Activated naive CD8-positive, alpha-beta T cell treated with anti-CD3 and anti-CD28 coated beads, Interleukin-2, amount 50 U/mL, for 24 hours (primary cell): Measurements from ENCODE around the gene CD2.

Experiments
- ATAC-seq: fragments of 150-1000 bp; cut with Tn5 transposase; one replicate; pipeline ENCODE4 v1.10.0; 2021
- DNase-seq: peaks from one replicate; pipeline ENCODE4 v3.0.0; 2021
- H3K27ac Mint-ChIP-seq: one replicate; pipeline ENCODE4 v1.8.0; 2021; ENCODE audit warnings: mild to moderate bottlenecking, mixed read lengths
- H3K27me3 Mint-ChIP-seq: one replicate; pipeline ENCODE4 v1.8.0; 2021; ENCODE audit warnings: mixed read lengths
- H3K36me3 Mint-ChIP-seq: one replicate; pipeline ENCODE4 v1.8.0; 2021; ENCODE audit warnings: low read depth, mixed read lengths
- H3K4me1 Mint-ChIP-seq: one replicate; pipeline ENCODE4 v1.8.0; 2021; ENCODE audit warnings: mixed read lengths
- H3K4me3 Mint-ChIP-seq: one replicate; pipeline ENCODE4 v1.8.0; 2021; ENCODE audit warnings: mild to moderate bottlenecking, moderate library complexity, mixed read lengths
- H3K9me3 Mint-ChIP-seq: one replicate; pipeline ENCODE4 v1.8.0; 2021; ENCODE audit warnings: mixed read lengths

The CD2 gene

GRCh38 chr1:116721451-116722007 lies 32.7 kb upstream of the CD2 start:
- no peaks in the 10 kb centered on the region for H3K9me3 Mint-ChIP-seq
- DNase-seq (no peak), ATAC-seq (no peak)
- no peak overlapping the region for H3K27ac Mint-ChIP-seq
- no peak overlapping the region for H3K4me3 Mint-ChIP-seq
- H3K4me1 Mint-ChIP-seq: peaks cover 12% of the 10 kb centered on the region
- H3K36me3 Mint-ChIP-seq: no peaks in the 10 kb centered on the region
- peaks cover 1% of the 10 kb centered on the region for H3K27me3 Mint-ChIP-seq

DNA sequence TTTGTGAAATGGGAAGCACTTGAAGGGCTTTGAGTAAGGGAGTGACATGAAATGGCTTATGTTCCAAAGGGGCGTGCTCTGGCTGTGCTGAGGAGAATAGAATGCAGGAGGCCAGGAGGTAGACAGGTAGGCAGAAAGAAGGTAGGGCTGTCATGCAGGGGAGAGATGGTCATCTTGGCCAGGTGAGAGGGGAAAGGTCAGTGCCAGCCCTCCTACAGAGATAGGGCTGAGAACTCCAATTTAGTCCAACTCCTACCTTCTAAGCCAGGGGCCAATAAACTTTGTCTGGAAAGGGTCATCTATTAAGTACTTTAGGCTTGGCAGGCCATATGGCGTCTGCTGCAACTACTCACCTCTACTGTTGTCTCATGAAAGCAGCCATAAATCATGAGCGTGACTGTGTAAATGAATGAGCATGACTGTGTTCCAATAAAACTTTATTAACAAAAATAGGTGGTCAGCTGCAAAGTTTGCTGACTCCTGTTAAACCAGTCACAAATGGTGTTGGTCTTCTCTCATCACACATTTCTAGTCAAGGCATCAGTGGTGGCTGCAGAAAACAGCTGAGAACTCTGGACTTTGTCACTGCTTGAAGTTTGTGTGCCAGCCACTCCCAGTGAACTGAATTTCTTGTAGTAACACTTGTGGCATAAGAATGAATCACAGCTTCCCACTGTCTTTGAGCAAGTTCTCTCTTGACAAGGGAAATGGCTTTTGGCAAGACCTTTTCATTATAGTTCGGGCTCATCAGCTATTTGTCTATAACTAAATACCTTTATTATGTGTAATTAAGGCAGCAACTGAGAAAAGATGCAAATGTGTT lies 32.0 kb upstream of the CD2 start:
- Mint-ChIP-seq H3K36me3 (no peaks in the 10 kb centered on the region), H3K9me3 (no peaks in the 10 kb centered on the region)
- ATAC-seq: no peak

GRCh38 chr1:116724765-116725375 lies 29.4 kb upstream of the CD2 start:
- Mint-ChIP-seq H3K36me3 (peaks cover 3% of the 10 kb centered on the region), H3K4me1 (peaks cover 35% of the 10 kb centered on the region), H3K9me3 (peaks cover 3% of the 10 kb centered on the region), H3K27ac (no peak overlapping the region), H3K27me3 (no peaks in the 10 kb centered on the region), H3K4me3 (no peak overlapping the region)
- ATAC-seq (peak; percentile 62), DNase-seq (peak; percentile 85)

More for the DNA sequence above, 32.0 kb upstream of the CD2 start:
- H3K27ac Mint-ChIP-seq: no peak overlapping the region
- peaks cover 1% of the 10 kb centered on the region for H3K27me3 Mint-ChIP-seq
- DNase-seq: no peak
- H3K4me3 Mint-ChIP-seq: no peak overlapping the region
- peaks cover 19% of the 10 kb centered on the region for H3K4me1 Mint-ChIP-seq

- Mint-ChIP-seq H3K27me3 (no peaks in the 10 kb centered on the region), H3K4me3 (no peak overlapping the region), H3K27ac (no peak overlapping the region), H3K36me3 (peaks cover 3% of the 10 kb centered on the region), H3K9me3 (peaks cover 3% of the 10 kb centered on the region), H3K4me1 (peaks cover 35% of the 10 kb centered on the region)
- DNase-seq: no peak
- no peak for ATAC-seq
These were observed 28.4 kb upstream of the CD2 start for GRCh38 chr1:116725798-116726197.

DNA sequence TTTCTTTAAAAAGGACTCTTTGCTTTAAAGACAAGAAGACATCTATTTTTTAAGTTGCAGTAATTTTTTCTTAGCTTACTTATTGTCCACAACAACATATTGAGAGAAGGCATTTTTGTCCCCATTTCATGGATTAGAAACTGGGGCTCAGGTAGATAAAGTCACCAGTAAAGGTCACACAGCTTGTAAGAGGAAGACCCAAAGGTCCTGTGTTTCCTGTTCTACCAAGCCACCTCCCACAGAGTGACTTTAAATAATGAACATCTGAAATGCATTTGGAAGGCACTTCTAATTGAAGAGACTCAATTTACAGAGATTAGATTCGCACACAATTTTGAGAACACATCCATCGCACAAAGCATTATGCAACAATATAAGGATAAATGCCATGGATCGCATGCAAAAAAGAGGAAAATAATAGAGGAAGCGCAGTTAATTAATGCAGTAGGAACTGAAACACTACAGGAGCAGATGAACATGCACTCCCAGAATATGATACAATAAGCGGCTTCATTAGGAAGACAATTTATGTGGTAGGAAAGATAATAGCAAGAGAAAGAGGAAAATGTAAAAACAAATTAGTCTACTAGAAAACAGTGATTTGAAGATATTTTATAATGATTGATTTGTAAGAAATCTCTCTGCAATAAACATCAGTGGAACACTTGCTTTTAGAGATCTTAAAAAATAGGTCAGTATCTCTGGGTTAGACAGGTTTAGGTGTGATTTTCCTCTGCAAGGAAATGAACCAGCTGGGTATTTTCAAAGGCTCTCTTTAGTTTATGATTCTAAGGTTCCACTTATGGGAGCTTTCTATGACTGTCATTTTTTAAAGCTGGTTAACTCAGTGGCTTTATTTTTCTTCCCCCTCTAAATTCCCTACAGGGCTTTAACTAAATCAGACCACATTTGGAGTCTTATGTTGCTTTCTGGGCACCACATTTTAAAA lies 27.1 kb upstream of the CD2 start:
- peaks cover 35% of the 10 kb centered on the region for H3K4me1 Mint-ChIP-seq
- ATAC-seq: peak; percentile 57
- no peak for DNase-seq
- H3K4me3 Mint-ChIP-seq: peak overlapping the region; percentile 61
- peak overlapping the region; percentile 76 for H3K27ac Mint-ChIP-seq
- H3K36me3 Mint-ChIP-seq: peaks cover 3% of the 10 kb centered on the region
- H3K9me3 Mint-ChIP-seq: peaks cover 3% of the 10 kb centered on the region
- H3K27me3 Mint-ChIP-seq: no peaks in the 10 kb centered on the region

DNA sequence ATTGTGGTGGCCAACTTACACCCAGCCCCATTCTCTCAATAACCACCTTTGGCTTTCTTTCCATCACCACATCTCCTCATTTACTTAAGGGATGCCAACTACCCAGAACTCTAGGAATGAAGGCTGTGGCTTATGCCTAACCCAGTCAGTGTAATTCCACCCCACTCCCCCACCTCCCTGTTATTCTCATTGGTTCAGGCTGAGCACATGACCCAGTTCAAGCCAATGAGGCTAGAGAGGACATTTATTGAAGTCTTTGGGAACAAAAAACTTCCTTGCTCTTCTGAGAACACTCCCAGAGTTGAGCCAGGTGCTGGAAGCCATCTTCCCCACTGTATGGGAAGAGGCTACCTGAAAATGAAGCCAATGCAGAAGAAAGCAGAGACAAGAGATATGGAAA lies 22.8 kb upstream of the CD2 start:
- peaks cover 3% of the 10 kb centered on the region for H3K36me3 Mint-ChIP-seq
- ATAC-seq: no peak
- H3K4me3 Mint-ChIP-seq: no peak overlapping the region
- H3K9me3 Mint-ChIP-seq: peaks cover 3% of the 10 kb centered on the region
- H3K27ac Mint-ChIP-seq: no peak overlapping the region
- DNase-seq: no peak
- no peaks in the 10 kb centered on the region for H3K27me3 Mint-ChIP-seq
- H3K4me1 Mint-ChIP-seq: peaks cover 44% of the 10 kb centered on the region

DNA sequence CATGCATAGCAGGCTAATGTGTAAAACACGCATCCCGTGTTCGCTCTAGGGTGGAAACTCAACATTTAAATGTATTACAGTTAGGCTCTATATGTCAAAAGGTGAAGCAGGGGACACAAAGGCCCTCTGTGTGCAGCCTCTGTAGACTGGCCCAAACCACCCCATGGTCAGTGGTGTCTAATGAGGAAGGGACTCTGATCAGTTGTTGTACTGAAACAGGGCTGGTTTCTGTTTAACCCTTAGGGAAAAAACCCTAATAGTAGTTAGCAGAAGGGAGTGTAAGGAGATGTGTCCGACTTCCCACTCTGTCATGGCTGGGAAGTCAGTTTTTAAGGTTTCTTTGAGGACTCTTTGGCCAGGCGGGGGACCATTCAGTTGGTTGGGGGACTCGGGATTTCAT lies 21.5 kb upstream of the CD2 start:
- no peaks in the 10 kb centered on the region for H3K27me3 Mint-ChIP-seq
- peaks cover 44% of the 10 kb centered on the region for H3K4me1 Mint-ChIP-seq
- ATAC-seq: no peak
- H3K9me3 Mint-ChIP-seq: peaks cover 3% of the 10 kb centered on the region
- H3K27ac Mint-ChIP-seq: no peak overlapping the region
- DNase-seq: no peak
- H3K4me3 Mint-ChIP-seq: no peak overlapping the region
- peaks cover 3% of the 10 kb centered on the region for H3K36me3 Mint-ChIP-seq

GRCh38 chr1:116733476-116734365 lies 20.5 kb upstream of the CD2 start:
- H3K27ac Mint-ChIP-seq: no peak overlapping the region
- no peak overlapping the region for H3K4me3 Mint-ChIP-seq
- H3K27me3 Mint-ChIP-seq: no peaks in the 10 kb centered on the region
- ATAC-seq: no peak
- H3K36me3 Mint-ChIP-seq: no peaks in the 10 kb centered on the region
- no peak for DNase-seq
- peaks cover 44% of the 10 kb centered on the region for H3K4me1 Mint-ChIP-seq
- H3K9me3 Mint-ChIP-seq: no peaks in the 10 kb centered on the region

- H3K9me3 Mint-ChIP-seq: peaks cover 4% of the 10 kb centered on the region
- H3K4me3 Mint-ChIP-seq: no peak overlapping the region
- H3K36me3 Mint-ChIP-seq: peaks cover under 1% of the 10 kb centered on the region
- peak overlapping the region; percentile 100 for H3K27ac Mint-ChIP-seq
- H3K27me3 Mint-ChIP-seq: no peaks in the 10 kb centered on the region
- H3K4me1 Mint-ChIP-seq: peaks cover 59% of the 10 kb centered on the region
- no peak for ATAC-seq
- DNase-seq: no peak
These were observed 19.0 kb upstream of the CD2 start for GRCh38 chr1:116735246-116735645.

DNA sequence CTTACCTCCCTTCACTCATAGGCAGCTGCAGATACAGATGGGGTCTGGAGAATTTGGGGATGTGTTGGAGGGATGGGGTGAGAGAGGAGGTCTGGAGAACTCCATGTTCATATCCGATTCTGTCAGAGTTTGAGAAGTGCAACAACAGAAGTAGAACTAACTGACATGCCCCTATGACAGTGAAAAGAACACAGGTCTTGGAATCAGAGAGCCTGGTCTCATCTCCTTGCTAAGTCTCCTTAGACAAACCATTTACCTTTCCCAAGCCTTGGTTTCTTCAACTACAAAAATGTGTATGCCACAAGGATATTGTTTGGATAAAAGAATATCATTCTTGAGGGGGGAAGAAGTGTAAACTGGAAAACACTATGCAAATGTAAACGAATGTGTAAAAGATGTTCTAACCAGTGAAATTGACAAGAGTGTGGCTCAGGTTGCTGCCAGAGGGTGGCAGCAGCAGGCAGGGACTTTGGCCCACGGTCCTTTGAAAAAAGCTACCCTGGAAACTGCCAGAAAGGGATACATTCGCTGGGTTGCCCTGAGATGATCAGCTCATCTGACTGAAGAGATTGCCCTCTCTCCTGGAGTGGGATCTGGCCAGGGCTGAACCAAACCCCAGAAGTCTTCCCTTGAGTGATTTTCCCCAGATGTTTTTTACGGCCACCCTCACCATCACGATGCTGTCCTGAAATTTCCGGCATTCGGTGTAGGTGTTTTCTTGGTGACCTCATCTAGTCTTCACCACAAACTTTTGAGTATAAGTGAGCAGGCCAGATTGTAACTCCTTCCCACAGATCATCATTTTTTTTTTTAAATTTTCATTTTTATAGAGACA lies 17.0 kb upstream of the CD2 start:
- Mint-ChIP-seq H3K4me1 (peaks cover 71% of the 10 kb centered on the region), H3K4me3 (peak overlapping the region; percentile 73), H3K27me3 (no peaks in the 10 kb centered on the region), H3K27ac (peak overlapping the region; percentile 100), H3K9me3 (peaks cover 11% of the 10 kb centered on the region), H3K36me3 (peaks cover 14% of the 10 kb centered on the region)
- ATAC-seq: peak; percentile 47
- DNase-seq: peak; percentile 70

GRCh38 chr1:116737855-116738321 lies 16.3 kb upstream of the CD2 start:
- Mint-ChIP-seq H3K9me3 (peaks cover 14% of the 10 kb centered on the region), H3K27ac (peak overlapping the region; percentile 100), H3K27me3 (no peaks in the 10 kb centered on the region), H3K36me3 (peaks cover 15% of the 10 kb centered on the region), H3K4me1 (peaks cover 69% of the 10 kb centered on the region), H3K4me3 (peak overlapping the region; percentile 73)
- no peak for DNase-seq
- peak; percentile 62 for ATAC-seq

DNA sequence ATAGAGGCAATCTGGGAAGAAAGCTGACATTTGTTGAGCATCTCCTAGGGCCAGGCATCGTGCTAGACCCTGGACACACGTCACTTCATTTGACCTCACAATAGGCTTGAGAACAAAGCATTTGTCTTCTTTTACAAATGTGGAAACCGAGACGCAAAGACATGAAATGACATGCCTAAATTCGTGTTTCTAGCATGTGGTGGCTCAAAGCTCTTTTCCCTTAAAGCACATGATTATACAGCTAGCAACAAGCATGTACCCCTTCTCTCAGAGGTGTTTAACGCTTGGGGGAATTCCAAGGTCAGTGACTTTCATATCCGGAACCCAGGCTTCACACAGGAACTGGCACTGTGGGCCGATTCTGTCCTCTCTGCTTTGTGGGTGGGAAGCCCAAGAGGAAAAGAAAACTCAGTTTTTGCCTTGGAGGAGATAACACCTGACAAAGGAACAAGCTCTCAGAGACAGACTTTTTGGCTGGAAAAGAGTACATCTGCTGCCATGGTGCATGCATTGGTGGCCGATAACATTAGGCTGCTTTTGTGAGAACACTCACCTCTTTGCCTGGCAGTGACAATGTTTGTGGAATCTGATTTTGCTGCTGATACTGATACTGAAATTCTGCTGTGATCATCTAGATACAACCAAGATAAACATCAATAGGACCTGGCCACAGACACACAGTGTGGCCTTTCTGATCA lies 15.4 kb upstream of the CD2 start:
- Mint-ChIP-seq H3K4me1 (peaks cover 65% of the 10 kb centered on the region), H3K36me3 (peaks cover 24% of the 10 kb centered on the region), H3K27me3 (no peaks in the 10 kb centered on the region), H3K27ac (peak overlapping the region; percentile 100), H3K4me3 (peak overlapping the region; percentile 73), H3K9me3 (peaks cover 23% of the 10 kb centered on the region)
- peak; percentile 65 for DNase-seq
- peak; percentile 76 for ATAC-seq
